Lower lobe of right lung (tissue), 2 donors: ENCODE results near the gene PIK3AP1. TPM values are rescaled to one million over a fixed set of nuclear protein-coding genes. Genes with fewer than 3 reads are reported as not detected.
"Not testable (repeated sequence)": the region's sequence is repeated elsewhere in the genome, so short reads cannot be mapped to it uniquely, and the experiment has no call there.

Source experiments
- ATAC-seq, 2 donors: fragments of 200-7000 bp; cut with Tn5 transposase; one replicate each; pipeline ENCODE4 v1.9.1; 2020 to 2022; ENCODE audit warnings: mild to moderate bottlenecking in 2 of 2, moderate library complexity in 2 of 2
- DNase-seq: peaks from one replicate; pipeline ENCODE4 v3.0.0-alpha.2; 2020
- H3K27ac ChIP-seq: fragments of 200-600 bp; one replicate; pipeline ENCODE4 v1.8.0; 2022
- H3K27me3 ChIP-seq: fragments of 200-600 bp; one replicate; pipeline ENCODE4 v1.8.0; 2022; ENCODE audit warnings: low read depth
- H3K36me3 ChIP-seq: fragments of 200-600 bp; one replicate; pipeline ENCODE4 v1.8.0; 2022; ENCODE audit warnings: mild to moderate bottlenecking
- H3K4me1 ChIP-seq: fragments of 200-600 bp; one replicate; pipeline ENCODE4 v1.8.0; 2022
- H3K4me3 ChIP-seq: fragments of 200-600 bp; one replicate; pipeline ENCODE4 v1.8.0; 2022; ENCODE audit warnings: mild to moderate bottlenecking
- H3K9me3 ChIP-seq: fragments of 200-600 bp; one replicate; pipeline ENCODE4 v1.8.0; 2022
- CTCF ChIP-seq: fragments of 200-600 bp; IDR thresholded peaks from one replicate; pipeline ENCODE4 v1.8.0; 2022; ENCODE audit warnings: antibody characterized with exemption, mild to moderate bottlenecking
- intact Hi-C: fragments of 100-400 bp; cut with DNase I; formaldehyde crosslinking; loops from one replicate; pipeline ENCODE4 v1.11.0; 2022
- total RNA-seq: library from RNA; stranded (reverse); fragmentation: NEBNext Ultra II Directional; extraction: Animal tissue kit (Norgen Biotek cat#: 25700); gene quantifications from one replicate; pipeline ENCODE4 v1.2.1, GENCODE V29; 2021
- donor health status: DM: no; HTN: yes; CAD: no; lungs with severe emphysema.

PIK3AP1 gene
- total RNA-seq, 1 donor from 2014 or later = 71.6 TPM

DNA sequence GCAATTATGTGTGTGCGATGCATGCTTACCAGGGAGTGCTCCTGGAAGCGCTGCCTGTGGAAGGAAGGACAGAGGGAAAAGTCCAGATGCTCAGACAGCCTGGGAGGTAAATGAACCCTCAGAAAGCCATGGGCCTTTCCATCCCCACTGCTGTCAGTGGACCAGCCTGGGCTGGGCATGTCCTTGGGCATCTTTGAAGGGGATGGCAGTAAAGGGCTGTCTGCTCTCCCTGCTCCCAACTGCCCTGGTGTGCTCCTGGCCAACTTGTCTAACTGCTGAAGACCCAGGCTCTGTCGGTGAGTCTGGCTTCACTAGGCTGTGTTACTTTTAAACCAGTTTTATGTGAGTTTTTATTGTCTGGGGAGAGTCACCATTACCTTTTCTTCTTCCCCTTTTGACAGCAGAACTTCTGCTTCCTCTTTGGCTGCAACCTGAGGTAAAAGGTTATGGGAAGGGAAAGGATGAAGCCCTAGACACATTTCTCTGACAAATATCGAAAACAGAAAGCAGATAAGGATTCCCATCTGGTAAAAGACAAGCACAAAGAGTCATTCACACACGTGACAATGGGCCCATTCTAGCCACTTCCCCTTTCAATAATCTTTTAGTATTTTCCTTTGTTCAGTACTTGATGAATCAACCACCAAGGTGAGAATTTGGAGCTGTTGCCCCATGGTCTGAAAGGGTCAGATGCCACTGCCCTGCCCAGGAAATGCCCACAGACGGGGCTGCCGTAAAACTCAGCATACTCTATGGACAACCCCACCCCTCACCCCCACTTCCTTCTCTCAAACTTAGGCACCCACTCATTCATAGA, 27.6 kb upstream of the PIK3AP1 start:
- peak; percentile 57 to 59 for ATAC-seq
- no peaks in the 10 kb centered on the region for H3K9me3 ChIP-seq
- peaks cover 13% of the 10 kb centered on the region for H3K4me1 ChIP-seq
- H3K27me3 ChIP-seq = no peaks in the 10 kb centered on the region
- no peak for TF ChIP-seq CTCF
- intact Hi-C loops = no loop called here
- H3K27ac ChIP-seq = no peak overlapping the region
- H3K36me3 ChIP-seq = no peaks in the 10 kb centered on the region
- no peak overlapping the region for H3K4me3 ChIP-seq
- no peak for DNase-seq

- TF ChIP-seq CTCF = no peak
- Histone ChIP-seq H3K4me1 (peaks cover 13% of the 10 kb centered on the region), H3K36me3 (no peaks in the 10 kb centered on the region), H3K9me3 (no peaks in the 10 kb centered on the region), H3K27me3 (no peaks in the 10 kb centered on the region), H3K27ac (no peak overlapping the region), H3K4me3 (no peak overlapping the region)
- intact Hi-C loops = no loop called here
- ATAC-seq (no peak), DNase-seq (no peak)
These were observed 26.2 kb upstream of the PIK3AP1 start for GRCh38 chr10:96746503-96746902.

GRCh38 chr10:96745950-96746349, 25.6 kb upstream of the PIK3AP1 start:
- no peak for DNase-seq
- Histone ChIP-seq H3K27me3 (no peaks in the 10 kb centered on the region), H3K36me3 (no peaks in the 10 kb centered on the region), H3K4me1 (peaks cover 13% of the 10 kb centered on the region), H3K4me3 (no peak overlapping the region), H3K9me3 (no peaks in the 10 kb centered on the region), H3K27ac (no peak overlapping the region)
- no peak for ATAC-seq
- TF ChIP-seq CTCF = no peak
- intact Hi-C loops = no loop called here

GRCh38 chr10:96743988-96744585, 23.8 kb upstream of the PIK3AP1 start:
- intact Hi-C loops = no loop called here
- TF ChIP-seq CTCF = peak; percentile 17
- Histone ChIP-seq H3K36me3 (no peaks in the 10 kb centered on the region), H3K27ac (no peak overlapping the region), H3K4me3 (no peak overlapping the region), H3K4me1 (peaks cover 19% of the 10 kb centered on the region), H3K9me3 (no peaks in the 10 kb centered on the region), H3K27me3 (no peaks in the 10 kb centered on the region)
- no peak for ATAC-seq
- no peak for DNase-seq

DNA sequence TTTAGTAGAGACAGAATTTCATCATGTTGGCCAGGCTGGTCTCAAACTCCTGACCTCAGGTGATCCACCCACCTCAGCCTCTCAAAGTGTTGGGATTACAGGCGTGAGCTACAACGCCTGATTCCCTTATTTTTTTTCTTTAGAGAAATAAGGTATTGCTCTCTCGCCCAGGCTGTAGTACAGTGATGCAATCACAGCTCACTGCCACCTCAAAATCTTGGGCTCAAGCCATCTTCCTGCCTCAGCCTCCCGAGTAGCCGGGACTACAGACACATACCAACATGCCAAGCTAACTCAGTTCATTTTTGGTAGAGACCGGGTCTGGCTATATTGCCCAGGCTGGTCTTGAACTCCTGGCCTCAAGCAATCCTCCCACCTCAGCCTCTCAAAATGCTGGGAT, 21.2 kb upstream of the PIK3AP1 start:
- intact Hi-C loops, H3K4me3 ChIP-seq, H3K36me3 ChIP-seq, H3K27me3 ChIP-seq, H3K4me1 ChIP-seq, DNase-seq, H3K9me3 ChIP-seq: not testable (repeated sequence)
- peak overlapping the region; percentile 56 for H3K27ac ChIP-seq
- peak in 1 of 2 donors; percentile 18 for ATAC-seq

DNA sequence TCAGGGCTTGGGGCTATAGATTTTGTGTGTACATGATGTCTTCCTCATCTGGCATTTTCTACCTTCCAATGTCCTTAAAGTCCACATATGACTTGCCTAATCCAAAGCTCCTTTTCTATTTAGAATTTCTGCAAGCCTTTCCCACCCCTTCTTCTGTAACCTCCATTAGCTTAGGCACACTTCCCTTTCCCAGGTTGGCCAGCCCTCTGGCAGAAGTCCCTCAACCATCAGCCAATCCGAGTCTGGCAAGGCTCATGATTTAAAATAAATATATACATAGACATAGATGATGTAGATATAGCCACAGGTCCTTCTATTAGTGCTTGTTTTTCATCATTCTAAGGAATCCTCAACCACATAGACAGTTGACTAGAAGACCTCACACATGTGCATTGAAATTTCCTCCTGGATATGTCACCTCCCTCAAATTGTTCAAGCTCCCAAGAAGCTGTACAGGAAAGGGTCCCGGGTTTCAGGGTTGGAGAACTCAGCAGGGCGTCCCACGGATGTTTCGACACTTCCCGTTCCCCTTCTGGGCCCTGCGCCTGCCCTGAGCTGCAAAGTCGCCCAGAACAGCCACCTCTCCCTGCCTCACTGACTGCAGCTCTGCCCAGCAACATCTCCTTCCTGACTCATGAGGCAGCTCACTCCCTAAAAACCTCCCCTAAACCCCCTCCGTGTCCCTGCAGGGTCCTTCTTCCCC, 20.4 kb upstream of the PIK3AP1 start:
- Histone ChIP-seq H3K9me3 (no peaks in the 10 kb centered on the region), H3K36me3 (no peaks in the 10 kb centered on the region), H3K4me1 (peaks cover 7% of the 10 kb centered on the region), H3K27me3 (no peaks in the 10 kb centered on the region), H3K27ac (peak overlapping the region; percentile 56), H3K4me3 (no peak overlapping the region)
- intact Hi-C loops = no loop called here
- TF ChIP-seq CTCF = no peak
- DNase-seq (peak; percentile 87), ATAC-seq (peak; percentile 88 to 94)
